ENCODE data around the gene PHC2. TPM values are rescaled to one million over a fixed set of nuclear protein-coding genes. Genes with fewer than 3 reads are reported as not detected.

The PHC2 gene
- total RNA-seq, 1 donor from 2014 or later = 107 TPM

DNA sequence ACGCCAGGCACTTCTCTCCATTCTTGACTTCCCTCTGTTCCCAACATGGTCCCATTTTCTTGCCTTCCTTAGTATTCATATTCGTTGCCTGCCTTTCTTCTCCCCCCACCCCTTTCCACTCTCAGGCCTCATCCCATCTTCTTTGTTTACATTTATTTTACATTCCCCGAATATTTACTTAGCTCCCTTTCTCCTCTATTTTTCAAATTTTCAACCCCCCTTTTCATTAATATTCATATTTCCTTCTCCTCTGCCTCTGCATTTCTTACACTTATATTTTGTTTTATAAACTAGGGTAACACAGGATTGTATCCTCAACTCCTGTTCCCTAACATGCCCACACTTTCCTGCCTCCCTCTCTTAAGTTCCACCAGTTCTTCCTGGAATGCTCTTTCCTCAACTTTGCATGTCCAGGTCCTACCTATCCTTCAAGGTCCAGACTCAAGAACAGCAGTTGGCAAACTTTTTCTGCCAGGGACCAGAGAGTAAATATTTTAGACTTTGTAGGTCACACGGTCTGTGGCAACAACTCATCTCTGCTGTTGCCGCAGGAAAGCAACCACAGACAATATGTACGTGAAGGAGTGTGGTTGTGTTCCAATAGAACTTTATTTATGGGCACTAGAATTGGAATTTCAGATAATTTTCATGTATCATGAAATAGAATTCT lies 80.1 kb downstream of the PHC2 start:
- no peak for DNase-seq (ENCODE audit: low spot score)

DNA sequence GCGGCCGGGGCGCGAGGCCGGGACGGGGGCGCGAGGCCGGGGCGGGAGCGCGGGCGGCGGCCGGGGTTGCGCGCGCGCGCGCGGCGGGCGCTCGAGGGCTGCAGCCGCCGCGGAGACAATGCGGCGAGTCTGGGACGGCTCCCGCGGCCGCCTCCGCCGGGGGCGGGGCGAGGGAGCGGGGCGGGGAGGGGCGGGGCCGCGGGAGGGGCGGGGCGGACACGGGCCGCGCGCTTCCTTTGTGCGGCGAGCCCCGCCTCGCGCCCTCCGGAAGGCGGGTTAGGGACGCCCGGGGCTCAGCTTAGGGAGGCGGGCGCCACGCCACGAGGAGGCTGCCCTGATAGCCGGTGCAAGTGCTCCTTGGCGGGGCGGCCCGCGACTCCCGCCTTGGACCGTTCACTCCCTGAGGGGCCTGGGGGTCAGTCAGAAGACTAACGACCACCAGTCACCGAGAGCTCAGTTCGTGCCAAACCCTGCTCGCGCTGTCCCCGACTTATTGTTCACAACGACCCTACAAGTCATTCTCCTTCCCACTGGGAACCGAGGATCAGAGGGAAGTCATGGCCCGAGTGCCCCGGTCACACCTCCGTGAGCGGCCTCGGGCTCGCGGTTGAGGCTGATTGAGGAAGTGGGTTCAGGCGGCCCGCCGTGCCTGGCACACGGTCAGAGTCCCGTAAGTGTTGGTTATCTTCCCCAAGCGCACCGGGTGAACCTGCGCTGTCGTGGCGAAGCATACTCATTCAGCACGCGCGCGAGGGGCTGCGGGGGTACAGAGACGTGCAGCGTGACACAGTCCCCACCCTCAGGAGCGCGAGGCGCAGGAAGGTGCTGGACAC lies 80.9 kb downstream of the PHC2 start:
- peak; percentile 88 for DNase-seq (ENCODE audit: low spot score)

DNA sequence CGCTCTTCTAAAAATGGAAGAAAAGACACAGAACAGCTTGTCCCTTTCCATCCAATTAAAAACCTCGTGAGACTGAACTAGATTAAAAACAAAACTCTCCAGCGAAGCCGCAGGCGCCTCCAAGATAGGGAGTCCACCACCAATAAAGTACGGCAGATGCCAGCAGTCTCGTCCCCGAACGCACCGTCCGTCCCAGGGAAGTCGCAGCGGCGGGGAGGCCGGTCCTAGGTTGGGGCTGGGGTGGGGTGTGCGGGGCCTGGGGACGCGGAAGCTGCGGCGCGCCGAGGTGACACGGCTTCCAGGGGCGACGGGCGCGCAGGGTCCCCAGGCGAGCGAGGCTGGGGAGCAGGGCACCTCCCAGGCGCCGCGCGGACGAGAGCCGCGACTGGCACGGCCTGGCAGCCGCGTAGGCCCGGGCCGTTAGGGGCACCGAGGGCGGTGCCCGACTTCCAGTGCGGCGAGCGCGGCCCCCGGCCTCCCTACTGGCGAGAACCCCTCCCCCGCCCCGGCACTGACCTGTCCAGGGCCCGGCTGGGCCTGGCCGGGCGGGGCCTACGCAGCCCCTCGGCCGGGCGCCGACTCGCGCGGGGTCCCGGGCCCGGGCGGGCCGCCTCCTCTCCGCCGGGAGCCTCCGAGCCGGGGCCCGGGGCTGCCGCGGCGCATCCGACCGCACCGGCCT lies 81.7 kb downstream of the PHC2 start:
- no peak for DNase-seq (ENCODE audit: low spot score)

DNA sequence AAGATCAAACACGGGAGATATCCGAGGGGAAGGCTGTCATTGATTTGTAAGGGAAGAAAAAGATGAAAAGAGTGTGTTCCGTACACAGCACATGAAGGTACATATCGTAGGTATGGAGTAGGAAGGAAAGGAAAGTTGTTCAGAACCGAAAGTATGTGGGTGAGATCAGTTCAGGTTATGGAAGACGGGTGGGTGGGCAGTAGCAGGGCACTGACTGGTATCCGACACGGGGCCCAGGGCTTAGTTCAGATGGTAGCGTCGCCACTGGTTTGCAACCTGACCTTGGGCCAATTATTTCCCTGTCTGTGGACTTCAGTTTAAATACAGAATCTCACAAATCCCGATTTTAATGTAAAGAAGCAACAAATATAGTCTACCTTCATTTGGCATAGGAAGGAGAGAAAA lies 82.2 kb downstream of the PHC2 start:
- DNase-seq (ENCODE audit: low spot score) = no peak

DNA sequence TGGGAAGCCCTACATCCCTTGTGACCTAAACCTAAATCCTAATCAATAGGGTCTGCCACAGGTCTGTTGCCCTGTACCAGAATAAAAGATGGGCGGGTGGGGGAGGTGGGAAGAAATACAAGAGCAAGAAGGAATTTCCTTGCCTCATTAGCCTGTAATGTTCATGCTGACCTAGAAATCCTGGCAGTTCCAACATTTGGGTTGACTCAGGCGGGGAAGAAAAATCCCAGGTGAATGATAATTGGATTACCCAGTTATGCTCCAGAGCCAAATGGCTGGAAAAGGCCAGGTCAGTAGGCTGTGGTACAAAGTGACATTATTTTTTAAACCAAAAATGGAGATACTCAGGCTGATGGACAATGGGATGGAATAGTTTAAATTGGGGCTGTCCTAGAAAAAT lies 82.7 kb downstream of the PHC2 start:
- no peak for DNase-seq (ENCODE audit: low spot score)

DNA sequence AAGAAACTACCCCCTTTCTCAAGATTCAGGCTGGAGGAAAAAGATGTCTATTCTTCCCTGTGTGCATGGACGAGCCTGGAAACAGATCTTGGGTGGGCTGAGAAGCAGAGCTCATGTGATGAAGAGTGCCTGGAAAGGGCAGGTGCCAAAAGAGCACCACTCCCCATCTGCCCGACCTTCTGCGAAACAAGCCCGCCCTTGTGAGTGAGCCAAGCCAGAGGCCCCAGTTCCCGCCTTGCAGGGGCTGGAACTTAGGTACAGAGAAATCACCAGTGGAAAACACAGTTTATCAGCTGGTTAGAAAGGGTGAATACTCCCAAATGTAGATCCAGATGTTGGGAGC lies 83.3 kb downstream of the PHC2 start:
- no peak for DNase-seq (ENCODE audit: low spot score)

DNA sequence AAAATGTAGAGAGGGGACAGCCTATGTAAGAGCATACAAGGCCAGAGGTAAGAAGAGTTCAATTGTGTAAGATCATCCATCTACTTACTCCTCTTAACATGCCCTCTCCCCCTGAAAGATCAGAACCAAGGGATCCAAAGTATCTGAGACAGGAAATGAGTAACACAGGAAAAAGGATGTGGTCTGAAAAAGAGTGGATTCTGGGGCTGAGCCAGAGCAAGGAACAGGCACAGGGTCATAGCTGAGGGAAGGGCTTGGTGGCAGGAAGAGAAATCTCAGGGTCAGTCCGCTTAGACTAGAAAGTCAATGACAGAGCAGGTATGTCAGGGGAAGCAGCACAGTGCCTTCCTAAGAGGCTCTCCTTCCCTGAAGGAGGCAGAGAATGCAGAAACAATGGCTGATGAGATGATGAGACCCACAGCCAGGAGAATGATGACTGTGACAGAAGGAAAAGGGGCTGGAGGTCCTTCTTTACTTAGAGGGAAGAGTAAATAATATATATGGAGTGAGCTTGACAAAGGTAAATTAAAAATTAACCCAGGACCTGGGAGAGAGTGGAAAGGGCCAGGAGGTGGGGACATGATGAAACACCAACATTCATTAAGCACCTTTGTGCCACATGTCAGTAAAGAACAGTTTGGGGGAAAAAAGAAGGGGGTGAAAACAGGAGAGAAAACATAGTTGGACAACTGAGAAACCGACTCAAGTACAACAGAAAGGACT lies 83.8 kb downstream of the PHC2 start:
- DNase-seq (ENCODE audit: low spot score) = no peak

DNA sequence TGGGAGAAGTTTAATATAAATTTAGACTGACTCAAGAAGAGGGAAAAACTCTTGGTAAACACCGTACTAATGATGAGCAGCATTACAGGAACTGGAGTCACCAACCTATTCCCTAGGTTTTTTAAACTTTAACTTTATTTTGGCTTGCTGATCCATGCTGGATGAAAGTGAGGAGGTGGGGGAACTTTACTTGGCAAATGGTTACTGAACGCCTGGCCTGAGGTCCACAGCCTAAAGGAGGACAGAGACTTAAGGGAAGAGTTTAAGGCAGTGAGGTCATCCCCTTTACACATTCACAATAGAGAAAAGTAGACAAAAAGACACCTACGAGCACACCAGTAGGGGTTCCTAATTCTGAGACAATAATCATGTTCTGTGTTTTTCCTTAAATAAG lies 84.4 kb downstream of the PHC2 start:
- DNase-seq (ENCODE audit: low spot score) = no peak

DNA sequence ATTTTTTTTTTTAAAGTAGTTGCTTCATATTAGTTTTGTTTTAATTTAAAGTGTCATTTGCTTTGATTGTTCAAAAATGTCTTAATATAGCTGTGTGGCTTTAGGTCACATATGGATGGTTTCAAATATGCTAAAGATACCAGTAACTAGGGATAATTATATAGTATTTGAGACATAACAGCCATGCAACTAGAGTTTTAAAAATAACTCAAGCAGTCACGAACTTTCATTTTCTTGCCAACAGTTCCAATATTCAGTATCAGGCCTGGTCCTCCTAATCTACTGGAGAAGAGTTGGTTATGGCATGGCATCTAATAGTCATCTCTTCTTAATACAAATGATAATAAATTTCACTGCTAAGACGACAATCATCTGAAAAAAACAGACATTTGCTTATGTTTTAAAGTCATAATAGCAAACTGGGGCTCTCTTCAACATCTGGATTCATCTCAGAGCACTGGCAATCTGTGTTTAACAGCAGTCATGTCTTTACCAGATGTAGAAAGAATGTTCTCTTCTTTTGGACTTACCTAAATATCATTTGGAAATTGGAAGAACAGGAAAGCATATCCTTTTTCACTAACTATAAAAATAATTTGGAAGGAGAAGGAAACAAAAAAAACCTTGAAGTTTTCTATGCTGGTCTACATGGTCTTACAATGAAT lies 85.9 kb downstream of the PHC2 start:
- DNase-seq (ENCODE audit: low spot score) = no peak

DNA sequence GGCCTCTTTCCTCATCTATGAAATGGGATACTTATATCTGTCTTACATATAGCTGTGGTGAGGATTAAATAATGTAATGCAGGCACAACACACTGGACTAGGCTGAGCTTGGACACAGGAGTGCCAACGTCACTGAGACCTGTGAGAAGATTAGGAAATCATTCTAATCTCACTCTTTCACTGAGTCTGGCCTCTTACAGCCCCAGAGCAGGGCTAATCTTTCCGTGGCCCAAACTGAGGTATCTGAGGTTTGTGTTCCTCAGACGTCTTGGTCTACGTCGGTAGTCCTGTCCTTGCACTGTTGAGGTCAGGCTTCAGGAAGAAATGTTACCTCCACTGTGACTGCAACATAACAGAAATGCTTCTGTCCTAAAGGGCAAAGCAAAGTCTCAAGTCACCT lies 87.4 kb downstream of the PHC2 start:
- DNase-seq (ENCODE audit: low spot score) = no peak

DNA sequence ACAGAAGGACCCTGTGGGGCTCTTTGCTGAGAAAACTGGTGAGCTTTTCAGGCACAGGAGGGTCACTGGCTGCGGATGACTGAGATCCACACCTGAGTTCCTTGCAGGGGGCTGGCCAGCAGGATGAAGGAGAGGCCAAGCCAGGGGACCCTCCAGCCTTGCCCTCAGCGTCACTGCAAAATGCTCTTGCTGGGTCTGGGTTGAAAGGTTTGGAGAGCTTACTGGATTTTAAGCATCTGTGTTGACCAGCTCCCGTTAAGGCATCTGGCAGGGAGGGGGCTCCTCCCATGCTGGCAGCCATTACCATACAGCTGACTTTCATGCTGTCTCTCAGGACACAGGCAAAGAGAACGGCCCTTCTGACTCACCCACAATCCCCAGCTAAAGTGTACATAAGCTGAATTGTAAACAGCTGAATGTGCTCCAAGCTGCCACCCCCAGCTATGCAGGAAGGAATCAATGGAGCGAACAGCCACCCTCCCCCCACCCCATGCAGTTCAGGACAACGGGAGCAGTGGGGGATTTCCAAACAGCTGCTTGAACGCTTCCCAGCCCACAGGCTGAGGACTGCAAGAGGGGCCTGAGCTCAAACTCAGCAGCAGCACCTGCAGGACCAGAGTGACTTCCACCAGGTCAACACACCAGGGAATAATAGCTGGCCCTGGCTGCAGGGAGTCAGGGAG lies 88.7 kb downstream of the PHC2 start:
- DNase-seq (ENCODE audit: low spot score) = peak; percentile 81

DNA sequence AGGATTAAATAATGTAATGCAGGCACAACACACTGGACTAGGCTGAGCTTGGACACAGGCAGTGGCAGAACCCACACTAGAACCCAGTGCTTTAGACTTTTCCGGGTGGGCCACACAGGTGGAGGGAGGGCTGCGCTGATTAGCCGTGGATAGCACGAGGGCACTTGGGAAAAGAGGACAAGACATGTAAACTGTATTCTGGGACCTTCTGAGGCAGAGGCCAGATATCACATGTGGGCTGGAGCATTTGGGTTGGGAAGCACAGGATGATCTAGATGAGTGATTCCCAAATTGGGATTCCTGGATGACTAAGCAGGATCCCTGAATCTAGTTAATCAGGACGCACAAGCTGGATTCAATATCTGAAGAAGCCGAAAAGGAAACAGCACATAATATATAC lies 89.7 kb downstream of the PHC2 start:
- no peak for DNase-seq (ENCODE audit: low spot score)

DNA sequence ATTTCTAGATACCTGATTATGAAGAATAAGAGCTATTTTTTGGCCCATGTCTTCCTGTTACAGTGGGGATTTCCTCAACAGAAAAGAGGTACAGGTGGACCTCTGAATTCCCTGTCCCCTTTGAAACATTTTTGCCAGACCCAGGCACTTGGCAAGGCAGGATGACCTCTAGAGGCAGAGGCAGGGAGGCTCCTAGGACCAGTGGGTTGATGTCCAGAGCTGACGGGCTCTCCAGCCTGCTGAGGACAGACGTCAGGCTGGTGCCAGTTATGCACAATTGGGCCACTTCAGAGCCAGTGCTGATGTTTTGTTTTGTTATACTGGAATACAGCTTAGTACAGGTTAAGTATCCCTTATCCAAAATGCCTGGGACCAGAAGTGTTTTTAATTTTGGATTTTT lies 91.5 kb downstream of the PHC2 start:
- DNase-seq (ENCODE audit: low spot score) = no peak

DNA sequence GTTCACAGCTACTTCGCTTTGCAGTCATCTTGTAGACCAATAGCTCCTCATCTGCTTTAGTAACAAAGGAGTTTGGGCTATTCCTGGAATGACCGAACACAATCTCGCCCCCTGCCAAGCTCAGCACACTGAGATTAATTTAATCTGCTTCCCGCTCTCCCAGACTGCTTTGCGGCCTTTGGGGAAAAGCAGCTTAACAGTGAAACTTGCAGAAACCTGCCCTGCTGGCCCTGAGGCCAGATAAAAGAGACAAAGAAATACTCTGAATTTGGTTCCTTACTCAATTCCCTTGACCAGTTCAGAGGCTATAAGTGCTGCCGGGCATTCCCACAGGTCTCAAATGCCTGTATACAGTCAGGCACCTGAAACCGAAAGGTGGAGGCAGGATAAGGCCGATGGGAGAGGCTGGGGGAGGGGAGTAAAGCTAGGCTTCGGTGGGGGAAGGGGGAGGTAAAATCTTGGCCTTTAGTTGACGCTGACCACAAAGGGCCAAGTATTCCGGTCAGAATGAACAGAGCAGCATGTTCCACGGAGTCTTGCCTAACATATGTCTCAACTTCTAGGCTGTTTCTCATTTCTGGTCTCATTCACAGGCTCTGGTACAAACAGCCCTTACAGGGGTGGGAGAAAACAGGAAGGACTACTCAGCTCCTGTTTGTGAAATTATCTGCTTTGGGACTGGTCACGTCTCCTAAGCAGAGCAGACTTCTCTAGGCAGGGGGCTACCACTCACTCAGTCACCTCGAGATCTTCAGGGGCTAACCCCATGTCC lies 92.3 kb downstream of the PHC2 start:
- DNase-seq (ENCODE audit: low spot score) = peak; percentile 68

DNA sequence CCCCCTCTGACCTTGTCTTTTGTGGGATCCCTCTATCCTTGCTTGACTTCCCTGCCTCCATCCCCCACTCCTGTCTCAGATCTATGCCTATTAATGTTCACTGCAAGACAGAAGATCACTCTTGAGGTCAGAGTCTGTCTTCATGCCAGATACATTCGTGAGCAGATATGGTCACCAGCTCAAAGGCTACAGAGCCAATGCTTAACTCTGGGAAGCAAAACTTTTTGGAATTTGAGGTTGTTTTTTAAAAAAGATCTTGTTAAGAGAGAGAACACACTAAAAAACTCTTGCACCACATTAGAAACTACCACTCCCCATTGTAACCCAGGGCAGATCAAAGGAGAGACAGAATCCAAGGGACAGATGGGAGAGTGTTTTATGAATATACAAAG lies 92.9 kb downstream of the PHC2 start:
- no peak for DNase-seq (ENCODE audit: low spot score)

DNA sequence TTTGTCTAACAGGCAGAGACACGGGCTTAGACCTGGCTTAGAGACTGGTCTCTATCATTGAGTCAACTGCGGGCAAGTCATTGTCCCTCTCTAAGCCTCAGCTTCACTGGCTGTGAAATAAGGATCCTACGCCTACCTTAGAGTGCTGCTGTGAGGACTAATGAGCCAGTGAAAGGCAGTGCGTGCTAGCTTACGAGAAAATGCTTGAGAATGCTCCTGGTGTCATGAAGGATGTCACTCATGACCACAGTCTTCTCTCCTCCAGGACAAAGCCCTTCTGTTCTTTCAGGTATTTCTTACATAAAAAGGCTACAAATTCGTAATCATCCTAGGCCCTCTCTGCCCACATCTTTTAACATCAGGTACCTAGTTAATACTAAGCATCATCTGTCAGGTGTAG lies 93.5 kb downstream of the PHC2 start:
- no peak for DNase-seq (ENCODE audit: low spot score)

DNA sequence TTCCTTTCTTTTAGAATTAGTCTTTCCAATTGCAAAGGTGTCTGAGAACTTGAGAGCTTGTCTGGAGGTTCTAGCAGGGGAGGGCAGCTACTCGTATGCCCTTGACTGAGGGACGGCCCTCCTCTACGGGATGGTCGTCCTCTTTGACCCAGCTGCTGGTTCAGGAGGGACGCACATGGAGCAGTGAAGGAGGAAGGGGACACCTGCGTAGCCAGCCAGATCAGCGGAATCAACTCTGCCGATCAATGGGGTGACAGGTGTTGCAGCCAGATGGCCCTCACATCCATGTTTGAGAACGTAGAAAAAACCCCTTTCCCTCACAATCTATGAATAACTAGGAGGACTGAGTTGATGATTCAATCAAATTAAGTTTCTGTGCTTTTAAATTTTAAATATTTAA lies 94.3 kb downstream of the PHC2 start:
- DNase-seq (ENCODE audit: low spot score) = no peak

DNA sequence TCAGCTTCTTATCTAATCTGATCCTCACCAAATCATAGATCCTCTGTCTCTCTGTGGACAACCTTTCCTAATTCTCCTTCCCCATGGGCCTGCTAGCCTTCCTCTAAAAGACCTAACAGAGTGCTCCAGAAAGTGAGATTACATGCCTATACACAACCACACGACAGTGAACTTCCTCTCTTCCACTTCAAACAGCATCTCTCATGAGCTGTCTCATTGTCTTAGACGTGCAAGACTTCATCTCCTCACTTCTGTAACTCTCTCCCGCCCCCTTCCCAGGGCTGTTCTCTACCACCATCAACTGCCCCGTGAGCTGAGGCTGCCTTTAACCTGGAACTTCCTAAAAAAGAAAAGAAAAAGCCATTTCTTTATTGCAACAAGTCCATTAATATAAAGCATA lies 95.9 kb downstream of the PHC2 start:
- DNase-seq (ENCODE audit: low spot score) = no peak

DNA sequence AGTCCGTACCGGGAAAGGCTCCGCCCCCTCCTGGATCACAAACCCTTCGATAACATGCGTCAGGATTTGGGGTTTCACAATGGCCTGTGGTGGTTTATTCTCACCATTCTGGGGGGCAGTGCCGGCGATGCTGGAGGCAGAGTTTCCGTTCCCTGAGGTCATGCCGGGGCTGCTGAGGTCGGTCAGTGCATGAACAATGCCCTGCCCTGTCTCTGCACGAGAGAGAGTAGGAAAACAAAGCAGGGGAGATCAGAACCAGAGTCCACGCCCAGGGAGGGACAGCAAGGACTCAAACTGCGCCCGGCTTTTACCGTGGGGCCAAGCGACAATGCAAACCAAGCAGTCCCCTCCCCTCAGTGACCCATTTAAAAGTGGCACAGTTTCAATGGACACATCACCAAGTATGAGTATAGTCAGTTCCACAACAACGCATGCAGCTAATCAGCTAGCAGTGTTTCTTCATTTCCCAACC lies 96.8 kb downstream of the PHC2 start:
- DNase-seq (ENCODE audit: low spot score) = no peak

DNA sequence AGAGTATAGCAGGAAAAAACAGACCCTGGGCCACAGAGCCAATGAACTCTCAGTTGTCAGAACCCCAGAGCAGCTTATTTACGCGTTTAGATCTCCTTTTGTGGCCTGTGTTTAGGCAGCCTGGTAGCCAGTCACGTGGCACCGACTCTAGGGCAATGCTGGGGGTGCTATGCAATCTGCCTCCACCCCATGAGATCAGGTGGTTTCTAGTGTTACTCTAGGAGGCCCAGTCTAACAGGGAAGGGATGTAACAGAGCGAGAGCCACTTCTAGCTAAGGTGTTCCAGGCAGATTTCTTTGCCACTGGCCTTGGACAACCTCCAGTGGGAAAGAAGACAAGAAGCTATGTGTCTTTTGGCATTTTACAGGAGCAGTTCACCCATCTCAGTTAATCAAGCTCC lies 98.0 kb downstream of the PHC2 start:
- no peak for DNase-seq (ENCODE audit: low spot score)

Measured in ureter (tissue), 1 donor.